ENCODE data around the gene ARHGEF17. TPM values are rescaled to one million over a fixed set of nuclear protein-coding genes. Genes with fewer than 3 reads are reported as not detected.

Gene ARHGEF17
- total RNA-seq, 2 donors from 2014 or later = 0.02 to 0.16 TPM

GRCh38 chr11:73284106-73284505 lies 24.0 kb upstream of the ARHGEF17 start:
- ATAC-seq = no peak
- H3K9me3 Mint-ChIP-seq = no peaks in the 10 kb centered on the region
- DNase-seq (ENCODE audit: low spot score in 2 of 2) = no peak
- H3K27ac Mint-ChIP-seq = peak overlapping the region in 1 of 2 donors; percentile 44
- H3K36me3 Mint-ChIP-seq = no peaks in the 10 kb centered on the region

DNA sequence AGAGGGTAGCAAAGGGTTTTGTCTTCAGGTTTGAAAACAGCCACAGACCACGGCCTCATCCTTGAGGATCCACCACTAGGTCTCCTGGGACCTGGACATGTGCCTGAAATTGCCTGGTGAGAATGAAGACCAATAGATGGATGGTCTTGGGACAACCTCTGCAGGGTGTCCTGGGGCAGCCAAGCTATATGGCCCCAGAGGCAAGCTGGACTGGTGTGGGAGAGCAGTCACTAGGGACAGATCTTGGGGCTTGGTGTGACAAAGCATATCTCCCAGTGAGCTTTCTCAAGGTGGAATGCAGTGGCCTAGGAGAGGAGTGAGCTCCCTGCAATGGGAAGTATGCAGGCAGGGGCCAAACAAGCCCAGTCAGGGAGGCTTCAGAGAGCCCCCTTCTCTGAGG lies 22.4 kb upstream of the ARHGEF17 start:
- H3K9me3 Mint-ChIP-seq = no peaks in the 10 kb centered on the region
- H3K36me3 Mint-ChIP-seq = no peaks in the 10 kb centered on the region
- no peak for DNase-seq (ENCODE audit: low spot score in 2 of 2)
- ATAC-seq = no peak
- H3K27ac Mint-ChIP-seq = no peak overlapping the region

DNA sequence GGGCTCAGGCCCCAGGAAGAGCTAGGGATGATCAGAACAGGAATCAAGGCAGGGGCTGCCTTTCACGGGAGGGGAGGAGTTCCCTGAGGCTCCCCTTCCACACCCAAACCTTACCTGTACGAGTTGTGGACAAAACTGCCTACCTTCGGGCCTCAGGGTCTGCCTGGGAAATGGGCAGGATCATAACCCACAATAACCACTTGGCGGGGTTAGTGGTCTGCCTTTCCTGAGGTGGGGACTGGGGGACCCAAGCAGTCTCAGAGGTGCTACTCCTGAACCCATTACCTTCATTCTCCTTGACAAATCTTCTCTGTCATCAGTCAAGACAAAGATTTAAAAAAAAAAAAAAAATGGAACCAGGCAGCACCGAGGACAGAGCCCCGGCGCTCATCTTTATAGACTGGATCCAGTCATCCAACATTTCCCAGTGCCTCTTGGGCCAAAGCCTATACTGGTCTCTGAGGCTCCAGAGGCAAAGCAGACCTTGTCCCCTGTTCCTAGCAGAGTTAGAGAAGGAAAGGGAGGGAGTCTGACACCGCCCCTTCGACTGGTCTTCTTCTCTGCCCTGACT lies 21.8 kb upstream of the ARHGEF17 start:
- Mint-ChIP-seq H3K36me3 (no peaks in the 10 kb centered on the region), H3K27ac (no peak overlapping the region), H3K9me3 (no peaks in the 10 kb centered on the region)
- ATAC-seq (no peak), DNase-seq (ENCODE audit: low spot score in 2 of 2) (no peak)

DNA sequence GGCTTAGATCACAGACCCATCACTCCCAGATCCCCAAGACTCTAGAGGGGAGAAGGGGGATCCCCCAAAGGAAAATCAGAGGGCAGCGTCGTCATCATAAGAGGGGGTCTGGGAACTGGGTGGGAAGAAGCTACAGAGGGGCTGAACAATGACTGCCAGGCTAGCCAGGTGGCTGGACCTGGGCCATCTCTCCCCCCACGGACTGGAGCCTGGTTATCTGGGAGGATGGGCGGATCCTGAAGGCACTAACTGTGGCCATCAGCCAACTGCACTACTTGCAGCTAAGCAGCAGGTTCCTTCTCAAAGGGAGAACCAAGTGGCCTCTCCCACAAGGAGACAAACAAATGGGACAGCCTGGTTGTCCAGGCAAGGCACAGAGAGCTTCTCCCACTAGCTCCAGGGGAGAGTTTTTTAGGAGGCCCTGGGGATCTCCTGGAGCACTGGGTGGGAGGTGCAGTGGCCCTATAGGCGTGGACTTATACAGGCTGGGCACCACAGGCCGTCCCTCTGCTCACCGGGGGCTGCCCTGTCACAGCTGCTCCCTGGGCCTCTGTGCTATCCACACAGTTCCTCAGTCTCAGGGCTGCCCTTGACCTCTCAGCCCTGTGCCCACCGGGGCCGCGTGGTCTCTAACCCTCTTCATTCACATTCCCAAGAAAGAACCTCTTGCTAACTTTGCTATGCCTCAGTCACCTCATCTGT lies 20.5 kb upstream of the ARHGEF17 start:
- DNase-seq (ENCODE audit: low spot score in 2 of 2) = no peak
- Mint-ChIP-seq H3K36me3 (no peaks in the 10 kb centered on the region), H3K27ac (peak overlapping the region in 1 of 2 donors; percentile 23), H3K9me3 (no peaks in the 10 kb centered on the region)
- ATAC-seq = no peak

GRCh38 chr11:73288192-73288872 lies 19.7 kb upstream of the ARHGEF17 start:
- no peak for DNase-seq (ENCODE audit: low spot score in 2 of 2)
- H3K36me3 Mint-ChIP-seq = no peaks in the 10 kb centered on the region
- H3K27ac Mint-ChIP-seq = no peak overlapping the region
- H3K9me3 Mint-ChIP-seq = no peaks in the 10 kb centered on the region
- ATAC-seq = peak in 1 of 2 donors; percentile 21

GRCh38 chr11:73288873-73289707 lies 19.0 kb upstream of the ARHGEF17 start:
- DNase-seq (ENCODE audit: low spot score in 2 of 2) (peak in 1 of 2 donors; percentile 72), ATAC-seq (peak; percentile 77 to 85)
- H3K36me3 Mint-ChIP-seq = no peaks in the 10 kb centered on the region
- no peaks in the 10 kb centered on the region for H3K9me3 Mint-ChIP-seq
- H3K27ac Mint-ChIP-seq = peak overlapping the region in 1 of 2 donors; percentile 74

GRCh38 chr11:73290536-73290935 lies 17.5 kb upstream of the ARHGEF17 start:
- no peak for DNase-seq (ENCODE audit: low spot score in 2 of 2)
- H3K27ac Mint-ChIP-seq = no peak overlapping the region

GRCh38 chr11:73291196-73291595 lies 16.9 kb upstream of the ARHGEF17 start:
- no peak for ATAC-seq
- DNase-seq (ENCODE audit: low spot score in 2 of 2) = no peak
- Mint-ChIP-seq H3K9me3 (no peaks in the 10 kb centered on the region), H3K36me3 (no peaks in the 10 kb centered on the region), H3K27ac (no peak overlapping the region)

More at GRCh38 chr11:73290536-73290935, 17.5 kb upstream of the ARHGEF17 start:
- H3K36me3 Mint-ChIP-seq = no peaks in the 10 kb centered on the region
- no peak for ATAC-seq
- no peaks in the 10 kb centered on the region for H3K9me3 Mint-ChIP-seq

DNA sequence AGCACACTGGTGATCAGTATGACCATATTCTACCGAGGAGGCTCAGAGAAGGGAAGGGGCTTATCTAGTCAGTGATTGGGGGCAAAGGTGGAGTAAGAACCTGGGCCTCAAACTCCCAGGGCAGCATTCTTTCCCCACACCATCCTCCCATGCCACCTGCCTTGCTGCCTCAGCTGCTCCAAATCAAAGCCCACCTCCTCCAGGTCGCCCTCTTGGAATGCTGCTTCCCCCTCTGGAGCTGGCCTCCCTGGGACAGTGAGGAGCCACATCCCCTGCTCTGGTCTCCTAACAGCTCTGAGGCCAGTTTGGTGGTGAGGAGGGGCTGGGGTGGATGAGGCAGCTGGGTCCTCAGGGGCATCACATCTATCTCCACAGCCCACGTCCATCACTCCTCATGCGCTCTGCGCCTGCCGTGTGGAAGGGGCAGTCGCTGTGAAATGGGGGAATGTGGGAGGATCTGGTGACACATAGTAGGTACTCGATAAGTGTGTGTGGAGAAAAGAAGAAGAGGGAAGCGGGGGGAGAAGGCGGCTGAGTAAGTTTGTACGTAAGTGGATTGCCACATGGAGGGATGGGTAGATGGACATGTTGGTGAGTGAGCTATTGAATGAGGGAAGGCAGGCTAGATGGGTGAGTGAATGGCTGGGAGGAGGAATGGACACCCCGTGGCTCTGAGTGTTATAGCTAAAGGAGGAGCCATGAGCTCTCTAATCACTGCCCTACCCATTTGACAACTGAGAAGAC lies 16.1 kb upstream of the ARHGEF17 start:
- no peaks in the 10 kb centered on the region for H3K36me3 Mint-ChIP-seq
- ATAC-seq = no peak
- H3K27ac Mint-ChIP-seq = no peak overlapping the region
- no peak for DNase-seq (ENCODE audit: low spot score in 2 of 2)
- no peaks in the 10 kb centered on the region for H3K9me3 Mint-ChIP-seq

- ATAC-seq (no peak), DNase-seq (ENCODE audit: low spot score in 2 of 2) (no peak)
- H3K27ac Mint-ChIP-seq = no peak overlapping the region
These were observed 15.6 kb upstream of the ARHGEF17 start for GRCh38 chr11:73292525-73292894.

DNA sequence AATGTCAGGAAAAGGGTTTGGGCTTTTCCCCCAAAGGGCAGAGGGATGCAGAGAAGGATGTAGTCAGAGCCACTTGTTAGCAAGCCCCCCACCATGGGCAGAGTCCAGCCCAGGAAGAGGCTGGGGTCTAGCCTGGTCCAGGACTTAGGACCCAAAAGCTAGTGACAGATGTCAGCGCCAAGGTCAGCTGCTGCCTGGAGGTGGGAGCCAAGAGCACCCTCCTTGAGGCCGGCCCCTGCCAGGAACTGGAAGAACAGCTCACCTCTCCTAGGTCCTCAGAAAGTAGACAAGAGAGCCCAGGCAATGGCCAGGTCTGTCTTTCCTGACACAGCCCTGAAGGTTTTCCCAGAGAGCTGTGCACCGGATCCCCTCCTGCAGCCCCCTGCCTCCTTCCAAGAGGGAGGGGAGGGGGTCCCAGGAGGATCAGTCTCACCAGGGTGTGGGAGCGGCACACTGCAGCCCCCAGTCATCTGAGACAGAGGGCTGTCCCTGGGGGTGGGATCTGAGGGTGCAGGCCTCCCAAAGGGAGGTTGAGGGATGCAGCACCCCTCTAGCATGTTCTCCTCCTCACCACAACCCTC lies 14.6 kb upstream of the ARHGEF17 start:
- Mint-ChIP-seq H3K27ac (no peak overlapping the region), H3K36me3 (no peaks in the 10 kb centered on the region), H3K9me3 (no peaks in the 10 kb centered on the region)
- ATAC-seq (no peak), DNase-seq (ENCODE audit: low spot score in 2 of 2) (no peak)

More at GRCh38 chr11:73292525-73292894, 15.6 kb upstream of the ARHGEF17 start:
- no peaks in the 10 kb centered on the region for H3K36me3 Mint-ChIP-seq
- H3K9me3 Mint-ChIP-seq = no peaks in the 10 kb centered on the region

GRCh38 chr11:73294604-73295003 lies 13.5 kb upstream of the ARHGEF17 start:
- Mint-ChIP-seq H3K9me3 (no peaks in the 10 kb centered on the region), H3K27ac (no peak overlapping the region), H3K36me3 (no peaks in the 10 kb centered on the region)
- no peak for DNase-seq (ENCODE audit: low spot score in 2 of 2)
- no peak for ATAC-seq

DNA sequence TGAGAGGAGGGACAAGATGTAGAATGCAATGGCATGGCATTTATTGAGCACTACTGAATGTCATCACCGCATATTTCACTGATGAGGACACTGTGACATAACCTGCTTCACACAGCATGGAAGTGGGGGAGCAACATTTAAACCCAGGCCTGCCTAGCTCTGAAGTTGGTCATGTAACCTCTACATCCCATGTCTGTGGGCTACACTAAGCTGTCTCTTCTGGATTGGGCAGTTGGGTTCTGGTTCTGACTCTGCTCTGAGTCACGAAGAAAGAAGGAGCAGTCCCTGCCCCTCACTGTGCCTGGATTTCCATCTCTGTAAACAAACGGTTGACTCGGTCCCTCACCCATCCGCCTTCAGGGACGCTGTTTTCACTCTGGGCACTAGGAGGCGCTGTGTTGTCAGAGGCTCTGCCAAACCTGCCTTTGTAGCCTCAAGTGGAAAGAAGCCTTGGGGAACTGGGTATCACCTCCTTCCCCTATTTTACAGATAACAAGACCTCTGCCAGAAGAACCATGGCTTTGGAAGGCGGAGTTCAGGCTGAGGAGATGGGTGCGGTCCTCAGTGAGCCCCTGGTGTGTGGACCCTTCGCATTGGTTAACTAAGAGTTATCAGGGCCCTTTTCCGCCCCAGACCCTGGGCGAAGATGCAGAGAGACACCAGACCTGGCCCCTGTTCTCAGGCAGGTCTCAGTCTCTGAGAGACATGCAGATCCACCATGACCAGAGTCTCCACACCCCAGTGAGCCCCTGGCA lies 12.7 kb upstream of the ARHGEF17 start:
- H3K27ac Mint-ChIP-seq = no peak overlapping the region
- H3K36me3 Mint-ChIP-seq = no peaks in the 10 kb centered on the region
- ATAC-seq (peak; percentile 86 to 91), DNase-seq (ENCODE audit: low spot score in 2 of 2) (peak in 1 of 2 donors; percentile 91)
- H3K9me3 Mint-ChIP-seq = no peaks in the 10 kb centered on the region

DNA sequence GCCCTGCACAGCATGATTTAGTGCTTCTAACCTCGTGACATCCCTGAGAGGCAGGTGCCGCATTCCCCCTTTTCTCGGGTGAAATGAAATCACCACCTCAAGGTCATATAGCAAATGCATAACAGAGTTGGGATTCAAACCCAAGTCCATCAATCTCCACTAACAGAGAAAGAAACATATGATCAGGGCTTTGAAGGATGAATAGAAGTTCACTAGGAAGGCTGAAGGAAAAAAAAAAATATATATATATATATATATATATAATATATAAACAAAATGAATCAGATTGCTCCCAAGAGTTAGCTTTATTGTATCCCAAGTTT lies 12.1 kb upstream of the ARHGEF17 start:
- H3K36me3 Mint-ChIP-seq = no peaks in the 10 kb centered on the region
- H3K27ac Mint-ChIP-seq = no peak overlapping the region
- no peak for DNase-seq (ENCODE audit: low spot score in 2 of 2)
- H3K9me3 Mint-ChIP-seq = no peaks in the 10 kb centered on the region
- ATAC-seq = no peak

GRCh38 chr11:73296501-73297230 lies 11.4 kb upstream of the ARHGEF17 start:
- DNase-seq (ENCODE audit: low spot score in 2 of 2) = no peak
- ATAC-seq = no peak
- no peaks in the 10 kb centered on the region for H3K36me3 Mint-ChIP-seq
- H3K9me3 Mint-ChIP-seq = no peaks in the 10 kb centered on the region
- no peak overlapping the region for H3K27ac Mint-ChIP-seq

Measured in activated naive CD4-positive, alpha-beta T cell treated with anti-CD3 and anti-CD28 coated beads, Interleukin-2, amount 50 U/mL, for 72 hours (primary cell).